ENCODE measurements around the gene HS1BP3. TPM values are rescaled to one million over a fixed set of nuclear protein-coding genes. Genes with fewer than 3 reads are reported as not detected.

Gene HS1BP3
- total RNA-seq, 1 experiment from 2014 or later = 16.2 TPM

GRCh38 chr2:20673686-20674308, 22.9 kb upstream of the HS1BP3 start:
- Histone ChIP-seq H3K9me3 (ENCODE audit: insufficient read depth, low read depth) (no peaks in the 10 kb centered on the region), H2AFZ (no peak overlapping the region), H3K4me3 (no peak overlapping the region), H4K20me1 (ENCODE audit: insufficient read depth) (no peaks in the 10 kb centered on the region), H3K79me2 (ENCODE audit: low read depth) (no peaks in the 10 kb centered on the region), H3K9me2 (ENCODE audit: insufficient read depth) (no peaks in the 10 kb centered on the region), H3K27me3 (ENCODE audit: insufficient read depth, low read depth) (no peaks in the 10 kb centered on the region), H3K4me1 (replicated peaks; ENCODE audit: insufficient read depth) (0 out of 2 replicates have a peak, but pooled peaks cover 5% of the 10 kb centered on the region), H3K27ac (no peak overlapping the region), H3F3A (ENCODE audit: insufficient read depth, low read depth) (no peaks in the 10 kb centered on the region), H3K4me2 (no peak overlapping the region), H3K36me3 (ENCODE audit: low read depth) (no peaks in the 10 kb centered on the region)
- POLR2A ChIA-PET (ENCODE audit: unreplicated experiment) = no interaction called here
- intact Hi-C loops (cut with micrococcal nuclease; ENCODE audit: unreplicated experiment) = no loop called here
- CTCF ChIA-PET = interaction anchor here (0.6 kb wide), 1 partner anchor 21 kb away, joined by 3 read pairs; no protein-coding TSS in a partner anchor
- no peak for TF ChIP-seq EZH2 (IDR thresholded peaks at IDR 0.05; ENCODE audit: low read depth)
- TF ChIP-seq CTCF (conservative IDR thresholded peaks at IDR 0.05) = no peak
- BruUV-seq (replicated peaks) = TSS peak; percentile 7
- DNase-seq = no peak

- Histone ChIP-seq H3K27ac (no peak overlapping the region), H3K9me3 (ENCODE audit: insufficient read depth, low read depth) (no peaks in the 10 kb centered on the region), H3K4me2 (no peak overlapping the region), H3K27me3 (ENCODE audit: insufficient read depth, low read depth) (no peaks in the 10 kb centered on the region), H3K9me2 (ENCODE audit: insufficient read depth) (no peaks in the 10 kb centered on the region), H3F3A (ENCODE audit: insufficient read depth, low read depth) (no peaks in the 10 kb centered on the region), H3K4me3 (no peak overlapping the region), H3K79me2 (ENCODE audit: low read depth) (no peaks in the 10 kb centered on the region), H2AFZ (no peak overlapping the region), H4K20me1 (ENCODE audit: insufficient read depth) (no peaks in the 10 kb centered on the region), H3K4me1 (replicated peaks; ENCODE audit: insufficient read depth) (0 out of 2 replicates have a peak, but pooled peaks cover 5% of the 10 kb centered on the region), H3K36me3 (ENCODE audit: low read depth) (no peaks in the 10 kb centered on the region)
- CTCF ChIA-PET = no interaction called here
- intact Hi-C loops (cut with micrococcal nuclease; ENCODE audit: unreplicated experiment) = no loop called here
- TF ChIP-seq CTCF (conservative IDR thresholded peaks at IDR 0.05) = no peak
- no peak for TF ChIP-seq EZH2 (IDR thresholded peaks at IDR 0.05; ENCODE audit: low read depth)
- no peak for DNase-seq
- no TSS peak for BruUV-seq (replicated peaks)
- POLR2A ChIA-PET (ENCODE audit: unreplicated experiment) = no interaction called here
Observed at GRCh38 chr2:20672201-20672951, 21.5 kb upstream of the HS1BP3 start.

GRCh38 chr2:20671736-20672080, 20.8 kb upstream of the HS1BP3 start:
- no peaks in the 10 kb centered on the region for H3F3A ChIP-seq (ENCODE audit: insufficient read depth, low read depth)
- no peaks in the 10 kb centered on the region for H3K79me2 ChIP-seq (ENCODE audit: low read depth)
- no peaks in the 10 kb centered on the region for H3K27me3 ChIP-seq (ENCODE audit: insufficient read depth, low read depth)
- no peak overlapping the region for H2AFZ ChIP-seq
- TF ChIP-seq EZH2 (IDR thresholded peaks at IDR 0.05; ENCODE audit: low read depth) = no peak
- no peak for TF ChIP-seq CTCF (conservative IDR thresholded peaks at IDR 0.05)
- no peak for DNase-seq
- intact Hi-C loops (cut with micrococcal nuclease; ENCODE audit: unreplicated experiment) = no loop called here
- POLR2A ChIA-PET (ENCODE audit: unreplicated experiment) = no interaction called here
- H3K4me2 ChIP-seq = no peak overlapping the region
- H3K9me2 ChIP-seq (ENCODE audit: insufficient read depth) = no peaks in the 10 kb centered on the region
- H3K36me3 ChIP-seq (ENCODE audit: low read depth) = no peaks in the 10 kb centered on the region
- H3K27ac ChIP-seq = no peak overlapping the region
- no peak overlapping the region for H3K4me3 ChIP-seq
- no peaks in the 10 kb centered on the region for H4K20me1 ChIP-seq (ENCODE audit: insufficient read depth)
- CTCF ChIA-PET = no interaction called here
- 0 out of 2 replicates have a peak, but pooled peaks cover 5% of the 10 kb centered on the region for H3K4me1 ChIP-seq (replicated peaks; ENCODE audit: insufficient read depth)
- H3K9me3 ChIP-seq (ENCODE audit: insufficient read depth, low read depth) = no peaks in the 10 kb centered on the region
- no TSS peak for BruUV-seq (replicated peaks)

Measured in PC-9 (cell line).